ENCODE results near the gene MRPL39. TPM values are rescaled to one million over a fixed set of nuclear protein-coding genes. Genes with fewer than 3 reads are reported as not detected.

MRPL39 gene
- total RNA-seq = 36.1 and 37.7 TPM in 2 replicates

GRCh38 chr21:25607151-25608043 lies at the start of gene MRPL39:
Gene MRPL39, minus strand, starts transcription at chr21:25607481. Its CDS starts 6 bp downstream, at chr21:25607475.

DNA sequence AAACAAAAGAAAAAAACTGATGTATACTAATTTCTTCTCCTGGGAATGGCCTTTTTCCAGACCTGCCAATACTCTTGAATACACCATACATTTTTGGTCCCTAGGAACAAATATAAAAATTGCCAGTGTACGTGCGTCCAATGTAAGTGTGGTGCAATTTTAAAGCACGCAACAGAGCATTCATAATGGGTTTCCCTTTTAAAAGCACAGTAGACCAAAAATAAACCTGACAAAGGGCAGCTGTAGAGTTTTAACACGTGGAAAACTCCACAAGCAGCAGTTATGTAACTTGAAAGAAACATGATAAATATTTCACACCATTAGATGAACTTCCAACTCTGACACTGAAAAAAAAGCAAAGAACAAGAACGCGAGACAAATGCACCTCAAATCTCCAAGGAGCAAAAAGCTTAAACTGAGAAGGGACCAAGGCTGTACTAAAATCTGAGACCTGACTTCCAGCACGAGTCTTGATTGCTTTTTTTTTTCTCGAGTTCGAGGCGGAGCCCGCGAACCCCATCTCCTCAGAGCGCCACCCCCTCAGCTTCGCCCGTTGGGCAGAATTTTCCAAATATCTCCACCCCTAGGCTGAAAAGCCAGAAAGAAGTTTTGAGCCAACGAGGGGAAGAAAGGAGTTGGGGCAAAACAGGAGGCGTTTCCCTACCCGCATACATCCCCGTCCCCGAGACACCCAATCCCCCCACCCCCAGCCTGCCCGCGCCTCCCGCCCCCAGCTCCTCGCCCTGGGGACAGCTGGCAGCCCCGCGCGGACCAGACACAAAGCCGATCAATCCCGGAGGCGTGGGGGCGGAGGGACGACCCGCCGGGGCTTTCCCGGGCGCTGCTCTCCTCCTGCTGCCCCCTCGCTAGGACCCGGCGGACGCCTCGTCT lies 31.6 kb upstream of the MRPL39 start, which contains the start of gene JAM2:
Gene JAM2, plus strand, starts transcription at position 599 of the 891 bp plus-strand sequence. CDS start 564 bp downstream, outside the sequence.

Other genes starting within 250 kb of the MRPL39 start
- gene JAM2, start 31.8 kb upstream of the MRPL39 start, total RNA-seq = 1.2 and 2.0 TPM in 2 replicates
- gene ATP5PF, start 127.4 kb upstream of the MRPL39 start, total RNA-seq = 120 and 132 TPM in 2 replicates
- gene GABPA, start 127.5 kb upstream of the MRPL39 start, total RNA-seq = 12.5 and 14.0 TPM in 2 replicates